Fibroblast of lung (primary cell): ENCODE results near the gene MACROD2.

Source experiments
- CTCF ChIP-seq, 2 donors: IDR thresholded peaks in 1 of 2; conservative IDR thresholded peaks in 1 of 2; 1 replicate in 1 of 2; 2 replicates in 1 of 2; pipeline ENCODE4 v1.5.1; 2011 to 2012; ENCODE audit warnings: low read length in 2 of 2, control low read depth in 1 of 2, inconsistent platforms in 1 of 2, low read depth in 1 of 2, mild to moderate bottlenecking in 1 of 2
- EZH2 ChIP-seq: IDR thresholded peaks from 2 replicates; pipeline ENCODE4 v1.5.1; 2012; ENCODE audit warnings: low read length, control low read depth, mild to moderate bottlenecking; ENCODE audit errors: missing control alignments

GRCh38 chr20:15703171-15703911 lies 1708.0 kb downstream of the MACROD2 start:
- TF ChIP-seq CTCF (conservative IDR thresholded peaks at IDR 0.05 in 1 of 2, IDR thresholded peaks at IDR 0.05 in 1 of 2; ENCODE audit: low read depth in 1 of 2, low read length in 2 of 2), result no peak
- TF ChIP-seq EZH2, result no peak
